WTC11 (cell line): ENCODE measurements around the gene MICAL1. TPM values are rescaled to one million over a fixed set of nuclear protein-coding genes. Genes with fewer than 3 reads are reported as not detected.

Experiments used
- ATAC-seq: fragments of 200-7000 bp; cut with Tn5 transposase; 2 replicates; pipeline ENCODE4 v1.10.0; 2021; ENCODE audit warnings: mild to moderate bottlenecking, moderate library complexity
- CTCF ChIA-PET: fragments of 300-600 bp; sonication (Branson Sonifier 250); formaldehyde crosslinking; loops from one replicate; lab custom pipeline; 2021; ENCODE audit warnings: antibody characterized with exemption; lab: Charles Lee
- POLR2A ChIA-PET: fragments of 350-600 bp; sonication (Branson Sonifier 250); formaldehyde crosslinking; loops from one replicate; lab custom pipeline; 2021; ENCODE audit warnings: antibody characterized with exemption; lab: Charles Lee
- DNase-seq: peaks from one replicate; pipeline ENCODE4 v3.0.0; 2021; ENCODE audit warnings: low spot score
- H3K27ac Mint-ChIP-seq: 2 replicates; pipeline ENCODE4 v1.8.0; 2021; ENCODE audit warnings: mixed read lengths
- H3K27me3 Mint-ChIP-seq: 2 replicates; pipeline ENCODE4 v1.8.0; 2021; ENCODE audit warnings: low read depth, mild to moderate bottlenecking, moderate library complexity, mixed read lengths
- H3K36me3 Mint-ChIP-seq: 2 replicates; pipeline ENCODE4 v1.8.0; 2021; ENCODE audit warnings: mixed read lengths
- H3K4me1 Mint-ChIP-seq: 2 replicates; pipeline ENCODE4 v1.8.0; 2022; ENCODE audit warnings: mixed read lengths
- H3K4me3 Mint-ChIP-seq: 2 replicates; pipeline ENCODE4 v1.8.0; 2021; ENCODE audit warnings: mild to moderate bottlenecking, moderate library complexity, mixed read lengths
- H3K9me3 Mint-ChIP-seq: 2 replicates; pipeline ENCODE4 v1.8.0; 2021; ENCODE audit warnings: mixed read lengths
- ATF1 ChIP-seq: sonication (generic); formaldehyde crosslinking; IDR thresholded peaks from 2 replicates; pipeline ENCODE4 v1.8.1; 2023; ENCODE audit warnings: mild to moderate bottlenecking, moderate library complexity, missing genetic modification reagents
- CREM ChIP-seq: sonication (generic); formaldehyde crosslinking; IDR thresholded peaks from 2 replicates; pipeline ENCODE4 v1.8.1; 2022; ENCODE audit warnings: mild to moderate bottlenecking, missing genetic modification reagents, moderate library complexity
- CTCF ChIP-seq: fragments of 200-600 bp; IDR thresholded peaks from 2 replicates; pipeline ENCODE4 v1.8.0; 2022; ENCODE audit warnings: antibody characterized with exemption
- ESRRA ChIP-seq: sonication (generic); formaldehyde crosslinking; IDR thresholded peaks from 2 replicates; pipeline ENCODE4 v1.8.1; 2022; ENCODE audit warnings: mild to moderate bottlenecking, missing genetic modification reagents, borderline replicate concordance
- FOXK1 ChIP-seq: sonication (generic); formaldehyde crosslinking; IDR thresholded peaks from 2 replicates; pipeline ENCODE4 v1.8.0; 2022; ENCODE audit warnings: mild to moderate bottlenecking, moderate library complexity, missing genetic modification reagents
- GABPB1 ChIP-seq: sonication (generic); formaldehyde crosslinking; IDR thresholded peaks from 2 replicates; pipeline ENCODE4 v1.8.1; 2023; ENCODE audit warnings: mild to moderate bottlenecking, missing genetic modification reagents
- IRF2 ChIP-seq: sonication (generic); formaldehyde crosslinking; IDR thresholded peaks from 2 replicates; pipeline ENCODE4 v1.8.0; 2022; ENCODE audit warnings: low read depth, missing genetic modification reagents, borderline replicate concordance
- KAT7 ChIP-seq: sonication (generic); formaldehyde crosslinking; IDR thresholded peaks from 2 replicates; pipeline ENCODE4 v1.8.1; 2023; ENCODE audit warnings: missing genetic modification reagents, mild to moderate bottlenecking, borderline replicate concordance
- MYBL2 ChIP-seq: sonication (generic); formaldehyde crosslinking; IDR thresholded peaks from 2 replicates; pipeline ENCODE4 v1.8.1; 2023; ENCODE audit warnings: mild to moderate bottlenecking, moderate library complexity, missing genetic modification reagents
- NFYB ChIP-seq: sonication (generic); formaldehyde crosslinking; conservative IDR thresholded peaks from 2 replicates; pipeline ENCODE4 v1.8.0; 2022; ENCODE audit warnings: low read depth, missing genetic modification reagents
- PREB ChIP-seq: sonication (generic); formaldehyde crosslinking; IDR thresholded peaks from 2 replicates; pipeline ENCODE4 v1.8.1; 2022; ENCODE audit warnings: mild to moderate bottlenecking, missing genetic modification reagents, moderate library complexity, borderline replicate concordance
- STAT6 ChIP-seq: sonication (generic); formaldehyde crosslinking; conservative IDR thresholded peaks from 2 replicates; pipeline ENCODE4 v1.8.1; 2023; ENCODE audit warnings: mild to moderate bottlenecking, low read depth, missing genetic modification reagents, moderate library complexity
- TEAD4 ChIP-seq: sonication (generic); formaldehyde crosslinking; IDR thresholded peaks from 2 replicates; pipeline ENCODE4 v1.8.0; 2022; ENCODE audit warnings: mild to moderate bottlenecking, missing genetic modification reagents
- TP53 ChIP-seq: sonication (generic); formaldehyde crosslinking; IDR thresholded peaks from 2 replicates; pipeline ENCODE4 v1.8.1; 2023; ENCODE audit warnings: mild to moderate bottlenecking, missing genetic modification reagents
- USF1 ChIP-seq: sonication (generic); formaldehyde crosslinking; IDR thresholded peaks from 2 replicates; pipeline ENCODE4 v1.8.0; 2022; ENCODE audit warnings: mild to moderate bottlenecking, missing genetic modification reagents
- ZBTB43 ChIP-seq: sonication (generic); formaldehyde crosslinking; IDR thresholded peaks from 2 replicates; pipeline ENCODE4 v1.8.1; 2023; ENCODE audit warnings: mild to moderate bottlenecking, missing genetic modification reagents
- ZNF121 ChIP-seq: sonication (generic); formaldehyde crosslinking; IDR thresholded peaks from 2 replicates; pipeline ENCODE4 v1.8.0; 2023; ENCODE audit warnings: missing genetic modification reagents
- ZNF232 ChIP-seq: sonication (generic); formaldehyde crosslinking; IDR thresholded peaks from 2 replicates; pipeline ENCODE4 v1.8.0; 2022; ENCODE audit warnings: mild to moderate bottlenecking, missing genetic modification reagents
- ZNF512 ChIP-seq: sonication (generic); formaldehyde crosslinking; IDR thresholded peaks from 2 replicates; pipeline ENCODE4 v1.8.1; 2022; ENCODE audit warnings: missing genetic modification reagents, borderline replicate concordance
- ZSCAN18 ChIP-seq: fragments of 250-450 bp; sonication (Bioruptor Pico); IDR thresholded peaks from 2 replicates; pipeline ENCODE4 v2.1.2; 2022; ENCODE audit warnings: mild to moderate bottlenecking, moderate library complexity
- total RNA-seq: library from RNA; stranded (reverse); gene quantifications from 3 replicates; pipeline ENCODE4 v1.2.3, GENCODE V29; 2021

The MICAL1 gene
- total RNA-seq, 1 experiment from 2014 or later, result 57.4 TPM

DNA sequence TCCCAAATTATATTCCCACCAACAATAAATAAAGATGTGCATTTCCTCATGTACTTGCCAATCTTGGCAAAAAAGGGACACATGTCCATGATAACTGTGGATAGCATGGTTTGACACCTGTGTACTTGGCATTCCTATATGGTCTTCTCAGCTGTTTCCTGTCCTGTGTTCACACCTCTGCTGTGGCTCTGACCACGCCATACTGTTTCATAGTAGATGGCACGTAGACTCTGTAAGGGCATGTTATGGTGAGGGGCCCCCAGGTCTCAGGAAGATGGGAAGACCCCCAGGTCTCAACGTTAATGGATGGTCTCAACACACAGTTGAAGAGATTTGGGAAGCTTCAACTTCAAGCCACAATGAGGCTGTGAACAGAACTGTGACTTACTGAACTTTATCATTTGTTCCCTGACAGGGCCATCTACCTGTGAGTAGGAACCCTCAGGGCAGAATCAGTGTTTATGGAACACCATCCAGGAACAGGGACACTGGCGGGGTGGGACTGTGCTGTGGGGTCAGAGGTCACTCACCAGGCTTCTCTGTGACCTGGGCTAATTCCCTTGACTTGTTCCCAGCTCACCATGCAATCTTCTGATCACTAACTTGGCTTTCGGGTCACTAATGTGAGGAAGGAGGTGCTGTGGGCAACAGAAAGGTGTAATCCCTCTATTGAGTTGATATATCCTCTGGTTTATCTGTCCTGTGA lies 15.7 kb upstream of the MICAL1 start:
- H3K9me3 Mint-ChIP-seq, result no peaks in the 10 kb centered on the region
- DNase-seq, result no peak
- no peaks in the 10 kb centered on the region for H3K27me3 Mint-ChIP-seq
- H3K27ac Mint-ChIP-seq, result no peak overlapping the region
- ChIA-PET POLR2A (no interaction called here), CTCF (no interaction called here)
- peaks cover 93% of the 10 kb centered on the region for H3K36me3 Mint-ChIP-seq
- no peak overlapping the region for H3K4me3 Mint-ChIP-seq
- no peak for ATAC-seq
- peaks cover 7% of the 10 kb centered on the region for H3K4me1 Mint-ChIP-seq
- no peak for TF ChIP-seq ZBTB43 (CRISPR knock-in tag)
- TF ChIP-seq TP53 (CRISPR knock-in tag), result no peak
- no peak for TF ChIP-seq ATF1
- TF ChIP-seq MYBL2 (CRISPR knock-in tag), result no peak
- TF ChIP-seq PREB (CRISPR knock-in tag), result no peak
- no peak for TF ChIP-seq GABPB1 (CRISPR knock-in tag)
- no peak for TF ChIP-seq TEAD4 (CRISPR knock-in tag)
- TF ChIP-seq IRF2, result no peak
- no peak for TF ChIP-seq ESRRA
- no peak for TF ChIP-seq ZNF512
- no peak for TF ChIP-seq ZSCAN18 (CRISPR knock-in tag)
- no peak for TF ChIP-seq CTCF
- no peak for TF ChIP-seq CREM (CRISPR knock-in tag)
- TF ChIP-seq USF1 (CRISPR knock-in tag), result no peak
- TF ChIP-seq KAT7 (CRISPR knock-in tag), result no peak
- no peak for TF ChIP-seq ZNF232 (CRISPR knock-in tag)

DNA sequence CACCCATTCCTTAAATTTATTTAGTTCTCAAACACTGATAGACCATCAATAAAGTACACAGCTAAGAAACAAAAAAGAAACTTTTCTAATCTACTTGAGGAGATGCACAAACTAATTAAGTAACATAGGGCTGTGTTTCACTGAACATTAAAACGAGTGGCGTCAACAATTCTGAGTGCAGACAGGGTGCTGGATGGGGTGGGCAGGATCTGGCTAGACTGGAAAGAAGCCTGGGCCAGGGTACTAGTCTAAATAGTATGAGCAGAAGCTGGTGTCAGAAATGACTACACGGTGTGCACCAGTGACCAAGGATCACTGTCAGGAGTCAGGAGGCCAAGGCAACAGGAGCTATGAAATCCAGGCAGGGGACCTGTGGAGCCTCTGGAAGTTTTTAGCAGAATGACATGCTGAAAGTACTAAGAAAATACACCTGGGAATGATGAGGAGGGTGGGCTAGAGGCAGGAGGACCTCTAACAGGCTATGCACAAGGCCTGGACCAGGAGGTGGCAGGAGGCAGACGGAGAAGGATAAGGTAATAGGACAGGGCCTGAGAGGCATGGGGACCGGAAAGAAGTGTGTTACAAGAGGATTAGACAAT lies 14.1 kb upstream of the MICAL1 start:
- H3K9me3 Mint-ChIP-seq, result no peaks in the 10 kb centered on the region
- peaks cover 7% of the 10 kb centered on the region for H3K4me1 Mint-ChIP-seq
- H3K4me3 Mint-ChIP-seq, result no peak overlapping the region
- ChIA-PET CTCF (interaction anchor here (1.4 kb wide), 1 partner anchor 11 kb away, joined by 5 read pairs; no protein-coding TSS in a partner anchor), POLR2A (interaction anchor here (1.2 kb wide), 1 partner anchor 15 kb away, joined by 4 read pairs; no protein-coding TSS in a partner anchor)
- DNase-seq, result no peak
- no peaks in the 10 kb centered on the region for H3K27me3 Mint-ChIP-seq
- no peak for ATAC-seq
- H3K27ac Mint-ChIP-seq, result peak overlapping the region; percentile 17; the same call in 1 of the 2 replicates
- H3K36me3 Mint-ChIP-seq, result peaks cover 93% of the 10 kb centered on the region
- TF ChIP-seq FOXK1 (CRISPR knock-in tag), result no peak
- no peak for TF ChIP-seq ATF1
- TF ChIP-seq STAT6 (CRISPR knock-in tag), result no peak
- no peak for TF ChIP-seq NFYB (CRISPR knock-in tag)
- TF ChIP-seq MYBL2 (CRISPR knock-in tag), result no peak
- no peak for TF ChIP-seq ZNF121 (CRISPR knock-in tag)
